Tibial artery (tissue), 4 donors: ENCODE measurements around the gene C9orf72.

Experiments used
- DNase-seq, 2 donors: peaks; one replicate each; pipeline ENCODE4 v3.0.0-alpha.2; 2019
- H3K27ac ChIP-seq, 2 donors: fragments of 200-600 bp; sonication (generic) in 1 of 2; 1 replicate in 1 of 2; 2 replicates in 1 of 2; pipeline ENCODE4 v1.5.1; 2018 to 2019; ENCODE audit warnings: mild to moderate bottlenecking in 1 of 2
- H3K27me3 ChIP-seq, 2 donors: fragments of 200-600 bp; sonication (generic) in 1 of 2; one replicate each; pipeline versions ENCODE4 v1.5.1 to v1.6.0; 2016 to 2019
- H3K36me3 ChIP-seq, 3 donors: fragments of 200-600 bp; sonication (generic) in 2 of 3; one replicate each; pipeline ENCODE4 v1.5.1; 2016 to 2019; ENCODE audit warnings: mild to moderate bottlenecking in 2 of 3
- H3K4me1 ChIP-seq, 4 donors: fragments of 200-600 bp; sonication (generic) in 2 of 4; 1 replicate in 3 of 4; 2 replicates in 1 of 4; pipeline ENCODE4 v1.5.1; 2016 to 2019
- H3K4me3 ChIP-seq, 2 donors: fragments of 200-600 bp; sonication (generic) in 1 of 2; 1 replicate in 1 of 2; 2 replicates in 1 of 2; pipeline ENCODE4 v1.5.1; 2018 to 2019; ENCODE audit warnings: mild to moderate bottlenecking in 2 of 2
- H3K9me3 ChIP-seq, 3 donors: fragments of 200-600 bp; sonication (generic) in 1 of 3; one replicate each; pipeline ENCODE4 v1.5.1; 2016 to 2019
- intact Hi-C: fragments of 100-400 bp; cut with DNase I; formaldehyde crosslinking; loops from one replicate; pipeline ENCODE4 v1.15.0; 2023; ENCODE audit warnings: low total_unique reads
- TF ChIP-seq, protein P1 (sequence below), 2 experiments: fragments of 200-600 bp in 1 of 2; fragments of 450-650 bp in 1 of 2; IDR thresholded peaks; one replicate each; pipeline ENCODE4 v1.5.1; 2017 to 2019; ENCODE audit warnings: antibody characterized with exemption in 2 of 2, mild to moderate bottlenecking in 1 of 2, moderate library complexity in 1 of 2

The C9orf72 gene

GRCh38 chr9:27548055-27548741 lies 25.1 kb downstream of the C9orf72 start:
- TF ChIP-seq, protein P1, sequence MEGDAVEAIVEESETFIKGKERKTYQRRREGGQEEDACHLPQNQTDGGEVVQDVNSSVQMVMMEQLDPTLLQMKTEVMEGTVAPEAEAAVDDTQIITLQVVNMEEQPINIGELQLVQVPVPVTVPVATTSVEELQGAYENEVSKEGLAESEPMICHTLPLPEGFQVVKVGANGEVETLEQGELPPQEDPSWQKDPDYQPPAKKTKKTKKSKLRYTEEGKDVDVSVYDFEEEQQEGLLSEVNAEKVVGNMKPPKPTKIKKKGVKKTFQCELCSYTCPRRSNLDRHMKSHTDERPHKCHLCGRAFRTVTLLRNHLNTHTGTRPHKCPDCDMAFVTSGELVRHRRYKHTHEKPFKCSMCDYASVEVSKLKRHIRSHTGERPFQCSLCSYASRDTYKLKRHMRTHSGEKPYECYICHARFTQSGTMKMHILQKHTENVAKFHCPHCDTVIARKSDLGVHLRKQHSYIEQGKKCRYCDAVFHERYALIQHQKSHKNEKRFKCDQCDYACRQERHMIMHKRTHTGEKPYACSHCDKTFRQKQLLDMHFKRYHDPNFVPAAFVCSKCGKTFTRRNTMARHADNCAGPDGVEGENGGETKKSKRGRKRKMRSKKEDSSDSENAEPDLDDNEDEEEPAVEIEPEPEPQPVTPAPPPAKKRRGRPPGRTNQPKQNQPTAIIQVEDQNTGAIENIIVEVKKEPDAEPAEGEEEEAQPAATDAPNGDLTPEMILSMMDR (IDR thresholded peaks at IDR 0.05): peak; percentile 41 to 72
- DNase-seq: no peak
- Histone ChIP-seq H3K27ac (no peak overlapping the region), H3K9me3 (no peaks in the 10 kb centered on the region), H3K4me3 (no peak overlapping the region), H3K36me3 (peaks cover 10 to 33% (median 29%) of the 10 kb centered on the region in 3 donors), H3K4me1 (peaks cover 0 to 4% (median 0%) of the 10 kb centered on the region in 4 donors), H3K27me3 (no peaks in the 10 kb centered on the region)
- intact Hi-C loops: loop anchor here (2.0 kb wide), 1 partner anchor 215 kb away; no protein-coding TSS in a partner anchor

DNA sequence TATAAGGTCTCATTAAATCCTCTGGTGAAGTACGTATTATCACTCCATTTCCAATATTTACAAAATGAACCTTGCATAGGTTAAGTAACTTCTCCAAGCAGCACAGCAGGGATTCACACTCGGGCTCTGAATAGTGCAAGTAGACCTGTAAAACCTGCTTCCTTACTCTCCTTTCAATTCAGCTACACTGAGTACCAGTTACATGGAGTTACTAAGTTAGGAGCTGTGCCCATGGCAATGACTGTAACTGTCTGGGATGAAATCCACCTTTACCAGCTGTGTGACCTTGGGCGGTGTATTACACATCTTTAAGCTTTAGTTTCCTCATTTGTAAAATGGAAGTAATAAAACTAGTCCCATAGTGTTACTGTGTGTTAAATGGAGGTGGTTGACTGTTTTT lies 27.8 kb downstream of the C9orf72 start:
- Histone ChIP-seq H3K27ac (no peak overlapping the region), H3K27me3 (no peaks in the 10 kb centered on the region), H3K4me3 (no peak overlapping the region), H3K36me3 (peaks cover 8 to 20% (median 10%) of the 10 kb centered on the region in 3 donors), H3K4me1 (peaks cover 0 to 27% (median 14%) of the 10 kb centered on the region in 4 donors), H3K9me3 (no peaks in the 10 kb centered on the region)
- no peak for DNase-seq
- TF ChIP-seq, protein P1 (IDR thresholded peaks at IDR 0.05): no peak
- intact Hi-C loops: no loop called here

- H3K9me3 ChIP-seq: no peaks in the 10 kb centered on the region
- peaks cover 0 to 8% (median 4%) of the 10 kb centered on the region in 3 donors for H3K36me3 ChIP-seq
Measured at GRCh38 chr9:27542508-27542907, 30.8 kb downstream of the C9orf72 start.

DNA sequence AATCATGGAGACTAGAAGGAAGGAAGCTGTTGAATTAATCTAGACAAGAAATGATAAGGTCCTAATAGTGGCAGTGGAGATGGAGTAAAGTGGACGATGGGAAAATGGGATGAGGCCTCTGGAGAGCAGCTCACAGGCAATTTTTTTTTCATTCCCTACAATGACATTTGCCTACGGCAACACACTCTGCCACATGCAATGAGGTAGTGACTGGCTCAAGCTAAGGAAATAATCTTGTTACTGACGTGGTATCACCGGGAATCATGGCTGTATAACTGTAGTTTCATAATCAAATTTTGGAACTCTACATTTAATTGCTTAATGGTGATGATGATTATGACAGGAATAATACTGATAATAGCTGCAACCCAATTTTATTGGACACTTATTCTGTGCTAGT lies 31.5 kb downstream of the C9orf72 start:
- intact Hi-C loops: no loop called here
- H3K4me3 ChIP-seq: no peak overlapping the region
- peaks cover 0 to 8% (median 4%) of the 10 kb centered on the region in 3 donors for H3K36me3 ChIP-seq
- TF ChIP-seq, protein P1 (IDR thresholded peaks at IDR 0.05): no peak
- peaks cover 0 to 59% (median 36%) of the 10 kb centered on the region in 4 donors for H3K4me1 ChIP-seq
- peak overlapping the region; percentile 68 to 78 for H3K27ac ChIP-seq
- no peaks in the 10 kb centered on the region for H3K9me3 ChIP-seq
- no peaks in the 10 kb centered on the region for H3K27me3 ChIP-seq
- DNase-seq: no peak

More at GRCh38 chr9:27542508-27542907, 30.8 kb downstream of the C9orf72 start:
- no peaks in the 10 kb centered on the region for H3K27me3 ChIP-seq
- H3K4me1 ChIP-seq: peaks cover 0 to 51% (median 31%) of the 10 kb centered on the region in 4 donors
- DNase-seq: no peak
- peak overlapping the region; percentile 68 to 78 for H3K27ac ChIP-seq
- TF ChIP-seq, protein P1 (IDR thresholded peaks at IDR 0.05): no peak
- H3K4me3 ChIP-seq: no peak overlapping the region
- intact Hi-C loops: no loop called here

DNA sequence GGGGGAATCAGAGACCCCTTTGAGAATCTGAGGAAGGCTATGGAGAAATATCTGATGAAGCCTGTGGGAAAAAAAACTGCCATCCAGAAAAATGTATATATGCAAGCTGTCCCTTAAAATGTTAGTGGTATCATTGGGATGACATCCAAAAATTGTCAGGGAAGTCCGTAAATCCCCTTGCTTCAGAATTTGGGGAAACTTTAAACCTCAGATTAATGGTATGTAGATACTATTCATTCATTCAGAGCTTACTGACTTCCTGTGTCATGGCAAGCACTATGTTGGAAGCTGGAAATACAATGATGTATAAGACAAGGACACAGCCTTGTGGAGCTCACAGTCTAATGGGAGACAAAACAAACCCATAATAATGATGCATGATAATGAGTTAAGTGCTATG lies 32.8 kb downstream of the C9orf72 start:
- no peaks in the 10 kb centered on the region for H3K27me3 ChIP-seq
- DNase-seq: no peak
- H3K4me3 ChIP-seq: no peak overlapping the region
- peak overlapping the region; percentile 68 to 78 for H3K27ac ChIP-seq
- H3K4me1 ChIP-seq: peaks cover 0 to 71% (median 46%) of the 10 kb centered on the region in 4 donors
- TF ChIP-seq, protein P1 (IDR thresholded peaks at IDR 0.05): no peak
- H3K9me3 ChIP-seq: no peaks in the 10 kb centered on the region
- peaks cover 0 to 8% (median 2%) of the 10 kb centered on the region in 3 donors for H3K36me3 ChIP-seq
- intact Hi-C loops: no loop called here
